Activated CD4-positive, alpha-beta T cell treated with anti-CD3 and anti-CD28 coated beads, Interleukin-2, amount 50 U/mL, for 24 hours (primary cell): ENCODE measurements around the gene THEM4.
"Not testable (repeated sequence)": the region's sequence is repeated elsewhere in the genome, so short reads cannot be mapped to it uniquely, and the experiment has no call there.

ENCODE experiments used
- DNase-seq, 2 donors: peaks; one replicate each; pipeline ENCODE4 v3.0.0-alpha.2; 2020; ENCODE audit warnings: low read depth in 1 of 2, low spot score in 1 of 2

The THEM4 gene

GRCh38 chr1:151860504-151861187, 48.7 kb downstream of the THEM4 start:
- DNase-seq, result no peak

- no peak for DNase-seq
These were observed 49.4 kb downstream of the THEM4 start for GRCh38 chr1:151859891-151860293.

- no peak for DNase-seq
These were observed 50.2 kb downstream of the THEM4 start for GRCh38 chr1:151858886-151859665.

- no peak for DNase-seq
These were observed 51.1 kb downstream of the THEM4 start for GRCh38 chr1:151858030-151858746.

GRCh38 chr1:151855933-151856332, 53.4 kb downstream of the THEM4 start:
- no peak for DNase-seq

- not testable (repeated sequence) for DNase-seq
These were observed 53.8 kb downstream of the THEM4 start for GRCh38 chr1:151855516-151855915.

GRCh38 chr1:151854658-151855057, 54.7 kb downstream of the THEM4 start:
- DNase-seq, result no peak

- no peak for DNase-seq
These were observed 55.8 kb downstream of the THEM4 start, which contains the start of gene THEM5 for GRCh38 chr1:151853411-151853943. Gene THEM5, minus strand, starts transcription at chr1:151853712. Its CDS starts 147 bp downstream, at chr1:151853565.

- no peak for DNase-seq
These were observed 56.6 kb downstream of the THEM4 start for GRCh38 chr1:151852733-151853132.

- no peak for DNase-seq
These were observed 57.4 kb downstream of the THEM4 start for GRCh38 chr1:151851886-151852285.

- no peak for DNase-seq
These were observed 59.4 kb downstream of the THEM4 start for GRCh38 chr1:151849871-151850270.

- DNase-seq, result no peak
These were observed 60.2 kb downstream of the THEM4 start for GRCh38 chr1:151849126-151849525.

- DNase-seq, result no peak
These were observed 61.3 kb downstream of the THEM4 start for GRCh38 chr1:151847867-151848596.

GRCh38 chr1:151846686-151847237, 62.5 kb downstream of the THEM4 start:
- no peak for DNase-seq

- no peak for DNase-seq
These were observed 63.2 kb downstream of the THEM4 start for GRCh38 chr1:151846062-151846568.

GRCh38 chr1:151843398-151843797, 65.9 kb downstream of the THEM4 start:
- DNase-seq, result no peak

GRCh38 chr1:151841141-151841540, 68.2 kb downstream of the THEM4 start:
- DNase-seq, result no peak

GRCh38 chr1:151840421-151840820, 68.9 kb downstream of the THEM4 start:
- DNase-seq, result no peak

- DNase-seq, result peak; percentile 41 to 55
These were observed 69.6 kb downstream of the THEM4 start, which contains the start of gene C2CD4D for GRCh38 chr1:151839457-151840403. Gene C2CD4D, minus strand, starts transcription at chr1:151839820. Its CDS starts 831 bp downstream, at chr1:151838989.
